GM12878 (cell line): Measurements from ENCODE around the gene PSAPL1. TPM values are rescaled to one million over a fixed set of nuclear protein-coding genes. Genes with fewer than 3 reads are reported as not detected.

Source experiments
- ASH2L ChIP-seq: fragments of 300-600, 200-600 bp; sonication (generic); IDR thresholded peaks from 2 replicates; pipeline ENCODE4 v1.6.1; 2017; ENCODE audit warnings: low read depth, mild to moderate bottlenecking, borderline replicate concordance
- CHD1 ChIP-seq: IDR thresholded peaks from 2 replicates; pipeline ENCODE4 v1.6.1; 2012; ENCODE audit warnings: low read depth, low read length, improper control_type of control experiment
- SMC3 ChIP-seq: IDR thresholded peaks from 2 replicates; pipeline ENCODE4 v1.6.1; 2011; ENCODE audit warnings: low read length, improper control_type of control experiment, borderline replicate concordance
- polyA plus RNA-seq, 11 experiments: library from polyadenylated mRNA; depleted of rRNA in 4 of 11; unstranded in 6 of 11; stranded (reverse) in 5 of 11; fragments of >200 nt; fragmentation: Nextera tagmentation in 4 of 11; fragmentation: Illumina TruSeq in 1 of 11; extraction: Ambion mirVana in 4 of 11; extraction: Trizol in 1 of 11; gene quantifications; 1 replicate in 1 of 11; 2 replicates in 10 of 11; pipeline versions ENCODE4 v1.2.1 to v1.2.3, GENCODE V29; 2011 to 2016; ENCODE audit warnings: inconsistent platforms in 2 of 11, missing spikeins in 2 of 11, low read depth in 1 of 11
- total RNA-seq, 4 experiments: library from RNA; depleted of rRNA in 3 of 4; stranded (reverse); fragments of >200 nt in 3 of 4; fragmentation: Illumina TruSeq in 1 of 4; extraction: Trizol in 1 of 4; gene quantifications; 2 replicates each; pipeline versions ENCODE4 v1.2.1 to v1.2.3, GENCODE V29; 2013 to 2021
- TF ChIP-seq, protein P1 (sequence below): fragments of 450-650 bp; IDR thresholded peaks from 2 replicates; pipeline ENCODE4 v1.6.1; 2017; ENCODE audit warnings: mild to moderate bottlenecking, low read depth, inconsistent platforms; ENCODE audit not compliant: poor library complexity, severe bottlenecking
- TF ChIP-seq, protein P2 (sequence below): IDR thresholded peaks from 2 replicates; pipeline ENCODE4 v1.6.1; 2012; ENCODE audit warnings: improper control_type of control experiment, low read depth, low read length; ENCODE audit not compliant: insufficient replicate concordance

The PSAPL1 gene
- total and polyA plus RNA-seq, 10 of the 15 experiments (the other 5 are each of a cell fraction or from before 2014, with no cell fraction given) = not detected

DNA sequence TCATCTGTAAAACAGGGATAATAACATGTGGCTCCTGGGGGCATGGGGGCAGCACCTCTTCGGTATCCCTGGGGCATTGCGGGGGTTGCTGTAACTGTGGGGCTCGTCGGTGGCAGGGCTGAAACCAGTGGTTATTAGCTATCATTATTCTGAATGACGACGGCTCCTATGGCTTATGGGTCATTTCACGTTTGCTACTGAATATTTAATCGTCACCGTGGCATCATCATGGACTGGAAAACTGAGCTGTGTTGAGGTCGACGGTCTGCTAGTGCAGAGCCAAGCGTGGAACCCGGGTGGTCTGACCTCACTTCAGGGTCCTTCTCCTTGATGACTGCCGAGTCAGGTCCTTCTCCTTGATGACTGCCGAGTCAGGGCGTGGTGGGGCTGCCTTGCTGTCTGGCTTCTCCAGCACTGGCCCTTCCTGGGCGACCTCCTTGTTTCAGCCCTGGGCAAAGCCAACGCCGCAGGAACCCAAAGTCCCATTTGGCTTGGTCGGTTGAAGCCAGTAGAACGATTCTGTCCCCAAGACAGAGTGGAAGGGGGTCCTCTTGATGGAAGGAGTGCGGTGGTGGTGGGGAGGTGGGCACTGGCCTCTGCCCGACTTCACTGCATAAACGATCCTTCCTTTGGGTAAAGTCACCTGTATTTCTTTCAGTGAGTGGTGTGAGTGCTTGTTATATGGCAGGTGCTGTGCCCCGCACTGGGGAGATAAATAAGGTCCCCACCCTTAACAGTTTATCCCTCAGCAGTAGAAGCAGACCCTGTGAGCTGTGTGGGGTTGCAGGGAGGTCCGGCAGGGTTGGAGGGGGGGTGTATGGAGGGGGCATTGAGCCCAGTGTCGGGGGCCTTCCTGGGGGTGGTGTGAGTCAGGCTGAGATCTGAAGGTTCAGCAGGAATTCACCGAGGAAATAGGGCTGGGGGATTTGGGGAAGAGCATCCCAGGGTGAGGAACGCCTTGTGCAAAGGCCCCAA is 40.8 kb downstream of the PSAPL1 start (continued):
- TF ChIP-seq, protein P1, sequence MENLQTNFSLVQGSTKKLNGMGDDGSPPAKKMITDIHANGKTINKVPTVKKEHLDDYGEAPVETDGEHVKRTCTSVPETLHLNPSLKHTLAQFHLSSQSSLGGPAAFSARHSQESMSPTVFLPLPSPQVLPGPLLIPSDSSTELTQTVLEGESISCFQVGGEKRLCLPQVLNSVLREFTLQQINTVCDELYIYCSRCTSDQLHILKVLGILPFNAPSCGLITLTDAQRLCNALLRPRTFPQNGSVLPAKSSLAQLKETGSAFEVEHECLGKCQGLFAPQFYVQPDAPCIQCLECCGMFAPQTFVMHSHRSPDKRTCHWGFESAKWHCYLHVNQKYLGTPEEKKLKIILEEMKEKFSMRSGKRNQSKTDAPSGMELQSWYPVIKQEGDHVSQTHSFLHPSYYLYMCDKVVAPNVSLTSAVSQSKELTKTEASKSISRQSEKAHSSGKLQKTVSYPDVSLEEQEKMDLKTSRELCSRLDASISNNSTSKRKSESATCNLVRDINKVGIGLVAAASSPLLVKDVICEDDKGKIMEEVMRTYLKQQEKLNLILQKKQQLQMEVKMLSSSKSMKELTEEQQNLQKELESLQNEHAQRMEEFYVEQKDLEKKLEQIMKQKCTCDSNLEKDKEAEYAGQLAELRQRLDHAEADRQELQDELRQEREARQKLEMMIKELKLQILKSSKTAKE = no peak
- no peak for TF ChIP-seq ASH2L
- no peak for TF ChIP-seq CHD1
- TF ChIP-seq, protein P2, sequence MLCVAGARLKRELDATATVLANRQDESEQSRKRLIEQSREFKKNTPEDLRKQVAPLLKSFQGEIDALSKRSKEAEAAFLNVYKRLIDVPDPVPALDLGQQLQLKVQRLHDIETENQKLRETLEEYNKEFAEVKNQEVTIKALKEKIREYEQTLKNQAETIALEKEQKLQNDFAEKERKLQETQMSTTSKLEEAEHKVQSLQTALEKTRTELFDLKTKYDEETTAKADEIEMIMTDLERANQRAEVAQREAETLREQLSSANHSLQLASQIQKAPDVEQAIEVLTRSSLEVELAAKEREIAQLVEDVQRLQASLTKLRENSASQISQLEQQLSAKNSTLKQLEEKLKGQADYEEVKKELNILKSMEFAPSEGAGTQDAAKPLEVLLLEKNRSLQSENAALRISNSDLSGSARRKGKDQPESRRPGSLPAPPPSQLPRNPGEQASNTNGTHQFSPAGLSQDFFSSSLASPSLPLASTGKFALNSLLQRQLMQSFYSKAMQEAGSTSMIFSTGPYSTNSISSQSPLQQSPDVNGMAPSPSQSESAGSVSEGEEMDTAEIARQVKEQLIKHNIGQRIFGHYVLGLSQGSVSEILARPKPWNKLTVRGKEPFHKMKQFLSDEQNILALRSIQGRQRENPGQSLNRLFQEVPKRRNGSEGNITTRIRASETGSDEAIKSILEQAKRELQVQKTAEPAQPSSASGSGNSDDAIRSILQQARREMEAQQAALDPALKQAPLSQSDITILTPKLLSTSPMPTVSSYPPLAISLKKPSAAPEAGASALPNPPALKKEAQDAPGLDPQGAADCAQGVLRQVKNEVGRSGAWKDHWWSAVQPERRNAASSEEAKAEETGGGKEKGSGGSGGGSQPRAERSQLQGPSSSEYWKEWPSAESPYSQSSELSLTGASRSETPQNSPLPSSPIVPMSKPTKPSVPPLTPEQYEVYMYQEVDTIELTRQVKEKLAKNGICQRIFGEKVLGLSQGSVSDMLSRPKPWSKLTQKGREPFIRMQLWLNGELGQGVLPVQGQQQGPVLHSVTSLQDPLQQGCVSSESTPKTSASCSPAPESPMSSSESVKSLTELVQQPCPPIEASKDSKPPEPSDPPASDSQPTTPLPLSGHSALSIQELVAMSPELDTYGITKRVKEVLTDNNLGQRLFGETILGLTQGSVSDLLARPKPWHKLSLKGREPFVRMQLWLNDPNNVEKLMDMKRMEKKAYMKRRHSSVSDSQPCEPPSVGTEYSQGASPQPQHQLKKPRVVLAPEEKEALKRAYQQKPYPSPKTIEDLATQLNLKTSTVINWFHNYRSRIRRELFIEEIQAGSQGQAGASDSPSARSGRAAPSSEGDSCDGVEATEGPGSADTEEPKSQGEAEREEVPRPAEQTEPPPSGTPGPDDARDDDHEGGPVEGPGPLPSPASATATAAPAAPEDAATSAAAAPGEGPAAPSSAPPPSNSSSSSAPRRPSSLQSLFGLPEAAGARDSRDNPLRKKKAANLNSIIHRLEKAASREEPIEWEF = no peak
- TF ChIP-seq SMC3 = no peak
